H1 (cell line): Measurements from ENCODE around the gene TXNIP.

Experiments used
- EP300 ChIP-seq, 2 experiments: IDR thresholded peaks; 1 replicate in 1 of 2; 2 replicates in 1 of 2; pipeline ENCODE4 v1.6.1; 2011 to 2012; ENCODE audit warnings: low read depth in 2 of 2, low read length in 2 of 2, mild to moderate bottlenecking in 2 of 2, borderline replicate concordance in 1 of 2, inconsistent platforms in 1 of 2, moderate library complexity in 1 of 2
- EZH2 ChIP-seq: fragments of 200-600 bp; sonication (generic); IDR thresholded peaks from 2 replicates; pipeline ENCODE4 v1.7.1; 2012; ENCODE audit warnings: low read depth, mild to moderate bottlenecking, moderate library complexity, low read length, inconsistent platforms; ENCODE audit not compliant: severe bottlenecking
- GTF2F1 ChIP-seq: IDR thresholded peaks from 2 replicates; pipeline ENCODE4 v1.6.1; 2012; ENCODE audit warnings: low read depth, low read length, improper control_type of control experiment, borderline replicate concordance
- KDM1A ChIP-seq: fragments of 200-600, 300-600 bp; sonication (generic); IDR thresholded peaks from 2 replicates; pipeline ENCODE4 v1.7.1; 2016; ENCODE audit warnings: mild to moderate bottlenecking, low read length, borderline replicate concordance
- SRF ChIP-seq: IDR thresholded peaks from 2 replicates; pipeline ENCODE4 v1.6.1; 2011; ENCODE audit warnings: mild to moderate bottlenecking, low read depth, low read length, moderate library complexity
- TF ChIP-seq, protein P1 (sequence below), 3 experiments: IDR thresholded peaks; 1 replicate in 2 of 3; 2 replicates in 1 of 3; pipeline versions ENCODE4 v1.5.1 to v1.6.1; 2011; ENCODE audit warnings: low read length in 3 of 3, mild to moderate bottlenecking in 3 of 3, inconsistent platforms in 2 of 3, low read depth in 1 of 3, moderate library complexity in 1 of 3; ENCODE audit not compliant: insufficient read depth in 1 of 3; ENCODE audit errors: control extremely low read depth in 1 of 3
- TF ChIP-seq, protein P2 (sequence below): IDR thresholded peaks from 2 replicates; pipeline ENCODE4 v1.6.1; 2012; ENCODE audit warnings: low read length, inconsistent platforms
- TF ChIP-seq, protein P3 (sequence below): IDR thresholded peaks from 2 replicates; pipeline ENCODE4 v1.6.1; 2011; ENCODE audit warnings: low read length, improper control_type of control experiment

DNA sequence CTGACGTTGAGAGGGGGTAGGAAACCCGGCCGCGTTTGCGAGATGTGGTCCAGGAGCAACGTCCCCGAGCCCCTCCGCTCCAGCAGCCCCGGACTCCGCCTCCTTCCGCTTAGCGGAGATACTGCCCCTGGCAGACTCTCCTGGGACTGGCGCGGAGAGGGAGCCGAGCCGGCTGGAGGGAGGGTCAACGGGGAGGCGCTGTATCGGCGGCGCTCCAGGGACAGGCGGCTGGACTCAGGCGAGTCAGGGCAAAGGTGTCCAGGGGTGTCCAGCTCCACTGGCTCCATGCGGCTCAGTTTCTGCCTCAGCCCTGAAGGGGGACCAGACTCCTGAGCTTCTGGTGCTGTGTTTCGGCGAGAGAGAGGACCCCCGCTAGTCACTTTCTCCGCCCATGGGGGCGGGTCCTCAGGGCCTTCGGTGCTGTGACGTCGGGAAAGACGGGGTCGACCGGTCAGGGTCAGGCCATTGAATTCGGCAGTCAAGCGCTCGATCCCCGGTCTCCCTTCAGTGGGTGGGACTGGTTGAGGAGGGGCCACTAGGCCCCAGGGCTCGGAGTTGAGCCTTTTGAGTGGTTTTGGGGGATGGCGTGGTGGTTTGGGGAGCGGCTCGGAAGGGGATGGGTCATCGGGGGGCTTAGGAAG, 35.8 kb downstream of the TXNIP start:
- TF ChIP-seq, protein P1, sequence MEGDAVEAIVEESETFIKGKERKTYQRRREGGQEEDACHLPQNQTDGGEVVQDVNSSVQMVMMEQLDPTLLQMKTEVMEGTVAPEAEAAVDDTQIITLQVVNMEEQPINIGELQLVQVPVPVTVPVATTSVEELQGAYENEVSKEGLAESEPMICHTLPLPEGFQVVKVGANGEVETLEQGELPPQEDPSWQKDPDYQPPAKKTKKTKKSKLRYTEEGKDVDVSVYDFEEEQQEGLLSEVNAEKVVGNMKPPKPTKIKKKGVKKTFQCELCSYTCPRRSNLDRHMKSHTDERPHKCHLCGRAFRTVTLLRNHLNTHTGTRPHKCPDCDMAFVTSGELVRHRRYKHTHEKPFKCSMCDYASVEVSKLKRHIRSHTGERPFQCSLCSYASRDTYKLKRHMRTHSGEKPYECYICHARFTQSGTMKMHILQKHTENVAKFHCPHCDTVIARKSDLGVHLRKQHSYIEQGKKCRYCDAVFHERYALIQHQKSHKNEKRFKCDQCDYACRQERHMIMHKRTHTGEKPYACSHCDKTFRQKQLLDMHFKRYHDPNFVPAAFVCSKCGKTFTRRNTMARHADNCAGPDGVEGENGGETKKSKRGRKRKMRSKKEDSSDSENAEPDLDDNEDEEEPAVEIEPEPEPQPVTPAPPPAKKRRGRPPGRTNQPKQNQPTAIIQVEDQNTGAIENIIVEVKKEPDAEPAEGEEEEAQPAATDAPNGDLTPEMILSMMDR (IDR thresholded peaks at IDR 0.05; ENCODE audit: control extremely low read depth in 1 of 3, insufficient read depth in 1 of 3, low read depth in 1 of 3, low read length in 3 of 3): no peak; a peak in 2 of 4 replicates
- no peak for TF ChIP-seq GTF2F1
- no peak for TF ChIP-seq EZH2
- no peak for TF ChIP-seq SRF
- TF ChIP-seq, protein P2, sequence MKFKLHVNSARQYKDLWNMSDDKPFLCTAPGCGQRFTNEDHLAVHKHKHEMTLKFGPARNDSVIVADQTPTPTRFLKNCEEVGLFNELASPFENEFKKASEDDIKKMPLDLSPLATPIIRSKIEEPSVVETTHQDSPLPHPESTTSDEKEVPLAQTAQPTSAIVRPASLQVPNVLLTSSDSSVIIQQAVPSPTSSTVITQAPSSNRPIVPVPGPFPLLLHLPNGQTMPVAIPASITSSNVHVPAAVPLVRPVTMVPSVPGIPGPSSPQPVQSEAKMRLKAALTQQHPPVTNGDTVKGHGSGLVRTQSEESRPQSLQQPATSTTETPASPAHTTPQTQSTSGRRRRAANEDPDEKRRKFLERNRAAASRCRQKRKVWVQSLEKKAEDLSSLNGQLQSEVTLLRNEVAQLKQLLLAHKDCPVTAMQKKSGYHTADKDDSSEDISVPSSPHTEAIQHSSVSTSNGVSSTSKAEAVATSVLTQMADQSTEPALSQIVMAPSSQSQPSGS: no peak
- TF ChIP-seq, protein P3, sequence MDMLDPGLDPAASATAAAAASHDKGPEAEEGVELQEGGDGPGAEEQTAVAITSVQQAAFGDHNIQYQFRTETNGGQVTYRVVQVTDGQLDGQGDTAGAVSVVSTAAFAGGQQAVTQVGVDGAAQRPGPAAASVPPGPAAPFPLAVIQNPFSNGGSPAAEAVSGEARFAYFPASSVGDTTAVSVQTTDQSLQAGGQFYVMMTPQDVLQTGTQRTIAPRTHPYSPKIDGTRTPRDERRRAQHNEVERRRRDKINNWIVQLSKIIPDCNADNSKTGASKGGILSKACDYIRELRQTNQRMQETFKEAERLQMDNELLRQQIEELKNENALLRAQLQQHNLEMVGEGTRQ: no peak
- no peak for TF ChIP-seq KDM1A
- no peak for TF ChIP-seq EP300 (IDR thresholded peaks at IDR 0.05; ENCODE audit: borderline replicate concordance in 1 of 2, low read depth in 2 of 2, low read length in 2 of 2)
